Large intestine (tissue), 3 donors: Measurements from ENCODE around the gene ANK2. TPM values are rescaled to one million over a fixed set of nuclear protein-coding genes. Genes with fewer than 3 reads are reported as not detected.

ENCODE experiments used
- DNase-seq, 2 donors: peaks; one replicate each; pipeline versions ENCODE4 v3.0.0 to v3.0.0-alpha.2; 2013
- H3K27ac ChIP-seq: one replicate; pipeline ENCODE4 v1.5.1; 2013; ENCODE audit warnings: low read length
- H3K27me3 ChIP-seq: 2 replicates; pipeline ENCODE4 v1.6.1; 2013; ENCODE audit warnings: low read length; ENCODE audit not compliant: control insufficient read depth, insufficient read depth
- H3K36me3 ChIP-seq: 2 replicates; pipeline ENCODE4 v1.6.1; 2013; ENCODE audit warnings: low read length; ENCODE audit not compliant: control insufficient read depth, insufficient read depth
- H3K4me1 ChIP-seq: one replicate; pipeline ENCODE4 v1.6.1; 2013; ENCODE audit warnings: low read length; ENCODE audit not compliant: control insufficient read depth, insufficient read depth
- H3K4me3 ChIP-seq: one replicate; pipeline ENCODE4 v1.5.1; 2013; ENCODE audit warnings: low read length
- H3K9me3 ChIP-seq: one replicate; pipeline ENCODE4 v1.6.1; 2013; ENCODE audit warnings: mild to moderate bottlenecking, low read depth, low read length, moderate library complexity; ENCODE audit not compliant: control insufficient read depth
- WGBS: methylation state at CpG from one replicate; pipeline ENCODE4 v1.1.5; 2013; ENCODE audit warnings: low lambda C conversion rate; ENCODE audit not compliant: insufficient coverage; 5-methylcytosine and 5-hydroxymethylcytosine counted together
- polyA plus RNA-seq: library from polyadenylated mRNA; unstranded; fragments of 120-200 nt; gene quantifications from one replicate; pipeline ENCODE4 v1.2.1, GENCODE V29; 2013

ANK2 gene
- polyA plus RNA-seq, 1 donor, result 50.4 TPM

DNA sequence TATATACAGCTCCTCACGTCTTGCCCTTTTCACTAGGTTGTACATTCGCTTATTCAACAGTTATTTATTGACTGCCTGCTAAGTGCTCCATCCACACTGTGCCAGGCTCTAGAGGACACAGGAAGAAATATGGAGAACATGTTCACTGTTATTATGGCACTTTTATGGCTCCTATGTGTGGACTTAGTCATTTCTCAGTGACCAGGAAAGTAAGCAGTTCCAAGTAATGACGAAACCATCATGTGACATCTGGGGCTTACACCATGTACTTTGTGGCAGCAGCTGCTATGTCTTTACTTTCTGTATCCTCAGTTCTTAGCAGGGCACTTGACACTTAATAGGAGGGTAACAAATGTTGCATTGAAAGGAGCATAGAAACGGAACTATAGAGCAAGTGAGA, 278.0 kb downstream of the ANK2 start:
- no peak overlapping the region for H3K4me3 ChIP-seq
- 67% methylated on average over 1 of the region's 4 CpGs for WGBS
- H3K4me1 ChIP-seq, result peaks cover 7% of the 10 kb centered on the region
- no peaks in the 10 kb centered on the region for H3K9me3 ChIP-seq
- peak overlapping the region; percentile 87 for H3K27ac ChIP-seq
- DNase-seq, result peak; percentile 88 to 95
- peaks cover 22% of the 10 kb centered on the region for H3K36me3 ChIP-seq
- no peaks in the 10 kb centered on the region for H3K27me3 ChIP-seq

DNA sequence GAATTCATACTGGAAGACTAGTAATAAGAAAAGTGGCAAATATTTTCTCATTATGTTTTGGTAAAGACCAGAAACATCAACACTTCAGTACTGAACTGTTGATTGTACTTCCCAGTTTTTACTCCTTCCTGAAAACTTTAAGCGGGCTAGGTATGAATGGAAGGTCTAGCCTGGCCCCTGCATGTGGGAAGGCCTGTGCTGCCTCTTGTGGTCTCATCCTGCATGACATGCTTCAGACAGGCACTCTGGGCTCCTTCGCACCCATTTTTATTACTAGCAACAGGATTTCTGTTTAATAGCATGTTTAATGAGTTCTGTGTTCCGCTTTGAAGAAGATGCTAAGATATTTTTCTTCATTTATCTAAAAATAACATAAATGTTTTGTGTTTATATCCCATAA, 279.1 kb downstream of the ANK2 start:
- H3K27ac ChIP-seq, result peak overlapping the region; percentile 87
- DNase-seq, result no peak
- H3K4me3 ChIP-seq, result no peak overlapping the region
- H3K4me1 ChIP-seq, result peaks cover 7% of the 10 kb centered on the region
- no peaks in the 10 kb centered on the region for H3K27me3 ChIP-seq
- no peaks in the 10 kb centered on the region for H3K9me3 ChIP-seq
- WGBS, result 100% methylated on average over 1 of the region's 3 CpGs
- H3K36me3 ChIP-seq, result peaks cover 29% of the 10 kb centered on the region

DNA sequence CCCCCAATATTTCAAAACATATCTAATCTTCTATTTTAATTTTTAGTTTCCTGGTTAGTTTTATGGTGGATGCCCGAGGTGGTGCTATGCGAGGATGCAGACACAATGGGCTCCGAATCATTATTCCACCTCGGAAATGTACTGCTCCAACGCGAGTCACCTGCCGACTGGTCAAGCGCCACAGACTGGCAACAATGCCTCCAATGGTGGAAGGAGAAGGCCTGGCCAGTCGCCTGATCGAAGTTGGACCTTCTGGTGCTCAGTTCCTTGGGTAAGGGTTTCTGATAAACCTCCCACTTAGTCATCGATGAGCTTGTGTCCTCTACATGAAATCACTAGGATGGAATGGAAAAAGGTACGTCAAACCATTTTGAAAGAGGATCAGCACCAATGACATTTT, 280.7 kb downstream of the ANK2 start:
- no CpG with 5 or more reads among the region's 12 CpGs for WGBS
- Histone ChIP-seq H3K4me1 (peaks cover 7% of the 10 kb centered on the region), H3K9me3 (no peaks in the 10 kb centered on the region), H3K27ac (no peak overlapping the region), H3K4me3 (no peak overlapping the region), H3K36me3 (peaks cover 26% of the 10 kb centered on the region), H3K27me3 (no peaks in the 10 kb centered on the region)
- no peak for DNase-seq

DNA sequence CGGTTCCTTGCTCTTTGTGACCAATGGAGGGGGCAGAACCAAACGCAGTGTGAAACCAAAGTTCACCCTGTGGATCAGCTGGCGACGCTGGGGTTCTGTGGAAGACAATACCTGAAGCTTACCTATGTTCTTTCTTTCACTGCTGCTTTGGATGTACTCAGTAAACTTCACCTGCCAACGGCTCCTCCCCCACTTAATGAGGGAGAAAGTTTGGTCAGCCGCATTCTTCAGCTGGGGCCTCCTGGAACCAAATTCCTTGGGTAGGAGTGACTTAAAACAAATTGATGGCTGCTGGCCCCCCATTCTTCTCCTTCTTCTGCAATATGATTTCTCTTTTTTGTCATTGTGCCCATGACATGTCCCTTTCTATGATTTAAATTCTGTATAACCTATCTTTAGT, 282.4 kb downstream of the ANK2 start:
- H3K27ac ChIP-seq, result no peak overlapping the region
- H3K36me3 ChIP-seq, result peaks cover 34% of the 10 kb centered on the region
- no peak for DNase-seq
- no peak overlapping the region for H3K4me3 ChIP-seq
- 67% methylated on average over 1 of the region's 6 CpGs for WGBS
- peaks cover 5% of the 10 kb centered on the region for H3K4me1 ChIP-seq
- no peaks in the 10 kb centered on the region for H3K27me3 ChIP-seq
- H3K9me3 ChIP-seq, result no peaks in the 10 kb centered on the region

DNA sequence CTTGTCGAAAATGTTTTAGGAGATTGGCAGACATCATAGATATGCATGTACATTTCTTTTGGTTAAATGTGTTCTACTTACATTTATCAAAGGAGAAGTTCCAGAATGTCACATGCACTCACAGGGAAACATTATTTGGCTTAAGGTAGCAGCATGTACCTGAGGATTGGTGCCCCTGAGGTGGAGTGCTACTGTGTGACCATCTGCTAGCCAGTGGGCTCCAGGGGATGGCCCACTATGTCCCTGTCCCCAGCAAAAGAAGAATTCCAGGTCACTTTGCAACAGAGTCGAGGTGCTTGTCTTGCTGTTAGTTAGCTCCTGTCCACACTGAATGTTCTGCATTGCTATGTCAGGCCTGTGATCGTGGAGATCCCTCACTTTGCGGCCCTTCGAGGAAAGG, 283.2 kb downstream of the ANK2 start:
- no peak for DNase-seq
- 100% methylated on average over 1 of the region's 5 CpGs for WGBS
- no peaks in the 10 kb centered on the region for H3K27me3 ChIP-seq
- no peaks in the 10 kb centered on the region for H3K9me3 ChIP-seq
- peaks cover 34% of the 10 kb centered on the region for H3K36me3 ChIP-seq
- H3K27ac ChIP-seq, result no peak overlapping the region
- no peaks in the 10 kb centered on the region for H3K4me1 ChIP-seq
- no peak overlapping the region for H3K4me3 ChIP-seq

DNA sequence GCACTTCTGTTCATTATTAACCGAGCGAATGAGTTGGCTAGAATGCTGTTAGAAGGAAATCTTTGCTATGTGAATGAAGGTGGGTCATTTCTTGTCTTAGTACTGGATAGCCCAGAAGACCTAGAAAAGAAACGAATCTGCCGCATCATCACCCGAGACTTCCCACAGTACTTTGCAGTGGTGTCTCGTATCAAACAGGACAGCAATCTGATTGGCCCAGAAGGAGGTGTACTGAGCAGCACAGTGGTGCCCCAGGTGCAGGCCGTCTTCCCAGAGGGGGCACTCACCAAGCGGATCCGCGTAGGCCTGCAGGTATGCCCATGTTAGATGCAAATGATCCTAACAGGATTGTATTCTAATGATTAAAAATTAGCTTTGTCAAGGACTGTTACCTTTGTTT, 286.3 kb downstream of the ANK2 start:
- DNase-seq, result no peak
- WGBS, result 95% methylated on average over 4 of the region's 10 CpGs
- Histone ChIP-seq H3K9me3 (no peaks in the 10 kb centered on the region), H3K27ac (no peak overlapping the region), H3K4me3 (no peak overlapping the region), H3K4me1 (no peaks in the 10 kb centered on the region), H3K27me3 (no peaks in the 10 kb centered on the region), H3K36me3 (peaks cover 35% of the 10 kb centered on the region)

DNA sequence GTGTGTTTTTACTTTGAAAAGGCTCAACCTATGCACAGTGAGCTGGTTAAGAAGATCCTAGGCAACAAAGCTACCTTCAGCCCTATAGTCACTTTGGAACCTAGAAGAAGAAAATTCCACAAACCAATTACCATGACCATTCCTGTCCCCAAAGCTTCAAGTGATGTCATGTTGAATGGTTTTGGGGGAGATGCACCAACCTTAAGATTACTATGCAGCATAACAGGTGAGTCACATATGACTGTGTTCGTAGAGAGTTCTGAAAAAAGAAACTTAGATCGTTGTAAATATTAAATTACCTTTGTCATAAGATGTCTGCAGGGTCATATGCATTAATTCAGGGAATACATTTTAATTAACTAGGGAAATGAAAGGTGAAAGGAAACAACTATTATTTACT, 287.1 kb downstream of the ANK2 start:
- Histone ChIP-seq H3K36me3 (peaks cover 30% of the 10 kb centered on the region), H3K4me1 (no peaks in the 10 kb centered on the region), H3K27me3 (no peaks in the 10 kb centered on the region), H3K27ac (no peak overlapping the region), H3K9me3 (no peaks in the 10 kb centered on the region), H3K4me3 (no peak overlapping the region)
- 100% methylated on average over 2 of the region's 2 CpGs for WGBS
- no peak for DNase-seq

DNA sequence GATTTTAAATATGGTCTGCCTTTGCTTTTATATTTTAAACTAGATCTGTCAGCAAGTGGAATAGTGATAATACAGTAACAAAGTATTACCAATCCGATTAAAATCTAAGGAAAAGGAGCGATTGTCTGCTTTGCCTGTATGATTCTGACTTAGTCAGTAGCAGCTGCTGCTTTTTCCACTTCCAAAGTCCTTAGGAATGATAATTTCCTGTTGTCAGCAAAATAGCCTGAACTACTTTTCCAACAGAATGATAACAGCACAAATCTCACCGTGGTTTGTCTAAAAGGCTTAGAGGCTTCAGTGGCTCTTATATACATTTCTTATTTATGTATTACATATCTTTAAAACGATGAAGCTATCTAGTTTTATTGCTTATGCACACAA, 290.0 kb downstream of the ANK2 start:
- Histone ChIP-seq H3K36me3 (peaks cover 31% of the 10 kb centered on the region), H3K4me3 (no peak overlapping the region), H3K4me1 (no peaks in the 10 kb centered on the region), H3K9me3 (no peaks in the 10 kb centered on the region), H3K27ac (peak overlapping the region; percentile 24), H3K27me3 (no peaks in the 10 kb centered on the region)
- DNase-seq, result peak in 1 of 2 donors; percentile 40
- WGBS, result 18% methylated on average over 3 of the region's 4 CpGs

DNA sequence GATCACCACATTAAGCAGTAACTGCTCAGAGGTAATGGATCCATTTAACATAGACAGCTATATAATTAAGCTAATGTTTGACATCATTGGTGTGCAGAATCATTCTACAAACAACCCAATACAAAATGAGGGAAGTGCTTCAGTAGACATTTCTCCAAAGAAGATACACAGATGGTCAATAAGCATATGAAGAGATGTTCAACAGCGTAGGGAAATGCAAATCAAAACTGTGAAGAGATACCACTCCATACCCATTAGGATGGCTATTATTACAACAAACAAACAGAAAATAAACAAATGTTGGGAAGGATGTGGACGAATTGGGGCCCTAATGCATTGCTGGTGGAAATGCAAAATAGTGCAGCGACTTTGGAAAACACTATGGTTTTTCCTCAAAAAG, 294.6 kb downstream of the ANK2 start:
- no peak overlapping the region for H3K4me3 ChIP-seq
- H3K4me1 ChIP-seq, result no peaks in the 10 kb centered on the region
- no peak overlapping the region for H3K27ac ChIP-seq
- 84% methylated on average over 2 of the region's 3 CpGs for WGBS
- peaks cover 33% of the 10 kb centered on the region for H3K36me3 ChIP-seq
- H3K9me3 ChIP-seq, result no peaks in the 10 kb centered on the region
- no peak for DNase-seq
- no peaks in the 10 kb centered on the region for H3K27me3 ChIP-seq

DNA sequence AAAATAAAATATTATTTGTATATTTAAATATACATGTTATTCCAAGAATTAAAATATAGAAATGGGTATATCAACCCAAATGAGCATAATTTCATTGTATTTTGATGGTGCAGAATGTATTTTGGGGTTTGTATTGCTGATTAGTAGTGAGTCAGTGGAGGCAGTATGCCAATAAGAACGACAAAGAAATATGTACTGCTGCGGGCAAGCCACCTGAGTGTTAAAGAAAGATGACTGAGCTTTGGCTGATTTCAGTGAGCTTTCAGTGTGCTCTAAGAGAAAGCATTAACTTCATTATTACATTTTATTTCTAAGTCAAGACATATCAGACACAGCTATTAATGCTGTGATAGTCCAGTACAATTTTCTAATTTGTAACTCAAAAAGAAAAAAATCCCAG, 297.8 kb downstream of the ANK2 start:
- 100% methylated on average over 2 of the region's 2 CpGs for WGBS
- Histone ChIP-seq H3K4me1 (no peaks in the 10 kb centered on the region), H3K27me3 (no peaks in the 10 kb centered on the region), H3K36me3 (peaks cover 21% of the 10 kb centered on the region), H3K9me3 (no peaks in the 10 kb centered on the region), H3K27ac (no peak overlapping the region), H3K4me3 (no peak overlapping the region)
- DNase-seq, result no peak

DNA sequence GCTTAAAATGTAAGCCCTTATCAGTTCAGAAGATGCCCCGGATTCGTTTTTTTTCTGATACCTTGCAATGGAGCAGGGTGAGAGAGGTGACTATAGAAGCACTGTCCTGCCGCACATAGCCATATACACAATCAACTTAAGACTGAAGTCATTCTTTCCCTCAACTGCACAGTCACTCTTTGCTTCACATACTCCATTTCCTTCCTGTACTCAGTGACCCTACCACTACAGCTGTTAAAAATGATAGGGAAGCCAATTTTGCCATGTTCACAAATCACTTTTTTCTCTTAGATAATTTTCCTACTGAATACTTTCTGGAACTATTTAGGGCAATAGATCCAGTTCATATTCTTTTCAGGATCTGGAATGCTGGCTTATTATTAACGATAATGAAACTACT, 300.0 kb downstream of the ANK2 start:
- H3K27me3 ChIP-seq, result no peaks in the 10 kb centered on the region
- H3K4me1 ChIP-seq, result no peaks in the 10 kb centered on the region
- H3K4me3 ChIP-seq, result no peak overlapping the region
- H3K27ac ChIP-seq, result no peak overlapping the region
- H3K9me3 ChIP-seq, result no peaks in the 10 kb centered on the region
- WGBS, result 100% methylated on average over 1 of the region's 4 CpGs
- no peak for DNase-seq
- H3K36me3 ChIP-seq, result peaks cover 27% of the 10 kb centered on the region
